ENCODE results near the gene TTC33.
A peak's percentile ranks its signal among the peaks of the same experiment; 100 is the strongest.

Gene TTC33

GRCh38 chr5:40775085-40775845 is 19.5 kb upstream of the TTC33 start:
- Histone ChIP-seq H3K4me1 (peaks cover 3% of the 10 kb centered on the region; the same call in 1 of the 2 replicates), H3K9me3 (no peaks in the 10 kb centered on the region), H3K4me3 (no peak overlapping the region), H3K36me3 (replicated peaks) (peaks cover 41% of the 10 kb centered on the region), H3K27me3 (ENCODE audit: low read depth) (no peaks in the 10 kb centered on the region)
- DNase-seq (ENCODE audit: low spot score in 2 of 2): no peak
- in situ Hi-C loops (cut with MboI; ENCODE audit: low sequenced_read_pairs): no loop called here

- Histone ChIP-seq H3K4me1 (peaks cover 3% of the 10 kb centered on the region; the same call in 1 of the 2 replicates), H3K27me3 (ENCODE audit: low read depth) (no peaks in the 10 kb centered on the region), H3K4me3 (no peak overlapping the region), H3K36me3 (replicated peaks) (peaks cover 41% of the 10 kb centered on the region), H3K9me3 (no peaks in the 10 kb centered on the region)
- DNase-seq (ENCODE audit: low spot score in 2 of 2): no peak
- in situ Hi-C loops (cut with MboI; ENCODE audit: low sequenced_read_pairs): no loop called here
These were observed 18.9 kb upstream of the TTC33 start for GRCh38 chr5:40774623-40775022.

- in situ Hi-C loops (cut with MboI; ENCODE audit: low sequenced_read_pairs): no loop called here
- no peak for DNase-seq (ENCODE audit: low spot score in 2 of 2)
- no peak overlapping the region for H3K4me3 ChIP-seq
These were observed 15.0 kb upstream of the TTC33 start for GRCh38 chr5:40770764-40771163.

DNA sequence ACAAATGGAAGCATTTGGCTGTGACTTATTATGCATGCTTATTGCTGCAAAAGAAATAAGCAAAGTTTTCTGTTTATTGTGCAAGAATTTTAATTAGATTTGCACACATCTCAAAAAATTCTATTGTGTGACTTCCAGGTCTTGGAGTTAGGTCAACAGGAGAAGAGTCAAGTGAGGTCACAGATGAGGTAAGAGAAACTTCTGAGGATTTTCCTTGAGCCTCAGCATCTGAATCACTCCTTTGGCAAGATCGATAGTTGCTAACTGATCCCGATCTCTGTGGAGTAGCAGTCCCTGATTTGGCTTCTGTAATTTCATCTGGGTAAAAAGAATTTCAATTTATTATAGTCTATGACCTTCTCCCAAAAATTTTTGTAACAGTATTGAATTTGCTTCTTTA is 6.9 kb upstream of the TTC33 start:
- H3K9me3 ChIP-seq: no peaks in the 10 kb centered on the region
- H3K27me3 ChIP-seq (ENCODE audit: low read depth): no peaks in the 10 kb centered on the region
- in situ Hi-C loops (cut with MboI; ENCODE audit: low sequenced_read_pairs): no loop called here
- no peaks in the 10 kb centered on the region for H3K4me1 ChIP-seq
- no peak overlapping the region for H3K4me3 ChIP-seq
- peaks cover 35% of the 10 kb centered on the region for H3K36me3 ChIP-seq (replicated peaks)
- DNase-seq (ENCODE audit: low spot score in 2 of 2): no peak

More at GRCh38 chr5:40770764-40771163, 15.0 kb upstream of the TTC33 start:
- peaks cover 3% of the 10 kb centered on the region; the same call in 1 of the 2 replicates for H3K4me1 ChIP-seq
- no peaks in the 10 kb centered on the region for H3K27me3 ChIP-seq (ENCODE audit: low read depth)
- H3K9me3 ChIP-seq: no peaks in the 10 kb centered on the region
- peaks cover 40% of the 10 kb centered on the region for H3K36me3 ChIP-seq (replicated peaks)

DNA sequence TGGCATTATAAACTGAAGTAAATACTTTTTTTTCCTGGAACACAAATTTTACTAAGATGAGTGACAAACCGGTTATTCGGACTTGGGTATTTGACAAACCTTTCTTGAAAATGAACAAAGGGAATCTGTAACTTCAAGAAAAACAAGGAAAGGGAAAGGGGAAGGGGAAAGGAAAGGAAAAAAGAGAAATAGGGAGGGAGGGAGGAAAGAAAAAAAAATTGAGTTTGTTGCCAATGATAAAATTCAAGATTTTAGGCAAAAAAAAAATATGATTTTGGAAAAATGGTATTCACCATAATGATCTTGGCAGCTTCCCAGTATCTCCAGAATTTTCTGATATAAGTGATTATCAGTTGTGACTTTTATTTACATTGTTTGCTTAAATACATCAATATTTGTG is 1.6 kb upstream of the TTC33 start:
- Histone ChIP-seq H3K4me1 (peaks cover 6% of the 10 kb centered on the region; the same call in 1 of the 2 replicates), H3K36me3 (replicated peaks) (peaks cover 9% of the 10 kb centered on the region), H3K27me3 (ENCODE audit: low read depth) (no peaks in the 10 kb centered on the region), H3K4me3 (no peak overlapping the region), H3K9me3 (no peaks in the 10 kb centered on the region)
- in situ Hi-C loops (cut with MboI; ENCODE audit: low sequenced_read_pairs): no loop called here
- DNase-seq (ENCODE audit: low spot score in 2 of 2): no peak

- H3K27me3 ChIP-seq (ENCODE audit: low read depth): no peaks in the 10 kb centered on the region
- DNase-seq (ENCODE audit: low spot score in 2 of 2): peak; percentile 79 to 82
- H3K4me3 ChIP-seq: peak overlapping the region; percentile 91
- in situ Hi-C loops (cut with MboI; ENCODE audit: low sequenced_read_pairs): no loop called here
- peaks cover 7% of the 10 kb centered on the region; the same call in 1 of the 2 replicates for H3K36me3 ChIP-seq (replicated peaks)
- peaks cover 6% of the 10 kb centered on the region; the same call in 1 of the 2 replicates for H3K4me1 ChIP-seq
- no peaks in the 10 kb centered on the region for H3K9me3 ChIP-seq
These were observed 711 bp downstream of the TTC33 start for GRCh38 chr5:40755093-40755406.

- Histone ChIP-seq H3K27me3 (ENCODE audit: low read depth) (no peaks in the 10 kb centered on the region), H3K4me3 (peak overlapping the region; percentile 91), H3K4me1 (peaks cover 6% of the 10 kb centered on the region; the same call in 1 of the 2 replicates), H3K9me3 (no peaks in the 10 kb centered on the region), H3K36me3 (replicated peaks) (peaks cover 7% of the 10 kb centered on the region; the same call in 1 of the 2 replicates)
- DNase-seq (ENCODE audit: low spot score in 2 of 2): no peak
- in situ Hi-C loops (cut with MboI; ENCODE audit: low sequenced_read_pairs): no loop called here
These were observed 1.2 kb downstream of the TTC33 start for GRCh38 chr5:40754381-40755092.

DNA sequence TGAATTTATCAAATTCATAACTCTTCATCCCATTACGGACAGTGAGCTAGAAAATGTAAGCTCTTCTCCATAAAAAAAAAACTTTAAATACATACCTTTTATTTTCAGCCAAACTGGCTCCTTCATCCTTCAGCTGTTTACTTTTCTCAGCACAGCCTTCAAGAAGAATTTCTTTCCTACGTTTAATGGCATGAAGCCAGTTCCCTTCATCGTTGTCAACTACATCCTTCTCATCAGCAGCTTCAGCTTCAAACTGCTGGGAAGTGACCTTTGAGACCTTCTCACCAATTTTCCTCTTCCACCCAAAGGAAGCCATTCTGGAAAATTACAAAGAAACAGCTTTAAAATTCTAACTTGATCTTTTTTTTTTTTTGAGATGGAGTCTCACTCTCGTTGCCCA is 9.1 kb downstream of the TTC33 start:
- H3K27me3 ChIP-seq (ENCODE audit: low read depth): no peaks in the 10 kb centered on the region
- no peak for DNase-seq (ENCODE audit: low spot score in 2 of 2)
- H3K9me3 ChIP-seq: no peaks in the 10 kb centered on the region
- H3K4me1 ChIP-seq: no peaks in the 10 kb centered on the region
- in situ Hi-C loops (cut with MboI; ENCODE audit: low sequenced_read_pairs): no loop called here
- H3K36me3 ChIP-seq (replicated peaks): no peaks in the 10 kb centered on the region
- no peak overlapping the region for H3K4me3 ChIP-seq

GRCh38 chr5:40743771-40744170 is 12.0 kb downstream of the TTC33 start:
- no peaks in the 10 kb centered on the region for H3K4me1 ChIP-seq
- in situ Hi-C loops (cut with MboI; ENCODE audit: low sequenced_read_pairs): no loop called here
- H3K36me3 ChIP-seq (replicated peaks): no peaks in the 10 kb centered on the region
- no peaks in the 10 kb centered on the region for H3K9me3 ChIP-seq
- no peaks in the 10 kb centered on the region for H3K27me3 ChIP-seq (ENCODE audit: low read depth)
- no peak for DNase-seq (ENCODE audit: low spot score in 2 of 2)
- no peak overlapping the region for H3K4me3 ChIP-seq

DNA sequence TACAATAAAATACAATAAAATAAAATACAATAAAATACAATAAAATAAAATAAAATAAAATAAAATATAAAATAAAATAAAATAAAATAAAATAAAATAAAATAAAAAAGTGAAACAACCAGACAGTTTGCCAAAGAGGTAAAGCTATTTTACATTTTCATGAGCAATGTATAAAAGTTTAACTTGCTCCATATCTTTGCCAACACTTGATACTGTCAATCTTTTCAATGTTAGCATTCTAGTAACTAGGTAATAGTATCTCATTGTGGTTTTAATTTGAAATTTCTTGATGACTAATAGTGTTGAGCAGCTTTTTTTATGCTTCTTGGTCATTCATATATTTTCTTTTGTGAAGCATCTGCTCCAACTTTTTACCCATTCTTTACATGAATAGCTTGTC is 17.3 kb downstream of the TTC33 start:
- no peaks in the 10 kb centered on the region for H3K4me1 ChIP-seq
- no peak for DNase-seq (ENCODE audit: low spot score in 2 of 2)
- no peaks in the 10 kb centered on the region for H3K27me3 ChIP-seq (ENCODE audit: low read depth)
- no peak overlapping the region for H3K4me3 ChIP-seq
- no peaks in the 10 kb centered on the region for H3K9me3 ChIP-seq
- in situ Hi-C loops (cut with MboI; ENCODE audit: low sequenced_read_pairs): no loop called here
- H3K36me3 ChIP-seq (replicated peaks): no peaks in the 10 kb centered on the region

GRCh38 chr5:40736103-40736875 is 19.5 kb downstream of the TTC33 start:
- Histone ChIP-seq H3K27me3 (ENCODE audit: low read depth) (no peaks in the 10 kb centered on the region), H3K4me3 (no peak overlapping the region), H3K9me3 (no peaks in the 10 kb centered on the region), H3K4me1 (no peaks in the 10 kb centered on the region), H3K36me3 (replicated peaks) (no peaks in the 10 kb centered on the region)
- DNase-seq (ENCODE audit: low spot score in 2 of 2): peak in 1 of 2 experiments; percentile 52
- in situ Hi-C loops (cut with MboI; ENCODE audit: low sequenced_read_pairs): no loop called here

DNA sequence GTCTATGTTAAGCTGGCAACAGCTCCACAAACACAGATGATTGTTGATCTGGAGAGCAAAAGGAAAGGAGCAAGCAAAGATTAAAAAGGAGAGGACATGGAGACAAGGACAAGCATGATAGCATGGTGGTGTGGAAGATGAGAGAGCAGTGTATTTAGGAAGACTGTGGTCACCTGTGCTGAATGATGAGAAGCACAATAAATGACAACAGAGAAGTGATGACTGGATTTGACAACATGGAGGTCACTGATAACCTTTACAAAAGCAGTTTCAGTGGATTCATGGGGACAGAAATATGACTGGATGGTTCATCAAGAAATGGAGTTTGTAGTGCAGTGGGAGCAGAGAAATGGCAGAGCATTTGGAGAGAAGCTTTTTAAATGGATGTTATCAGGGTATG is 20.2 kb downstream of the TTC33 start:
- in situ Hi-C loops (cut with MboI; ENCODE audit: low sequenced_read_pairs): no loop called here
- no peak for DNase-seq (ENCODE audit: low spot score in 2 of 2)

DNA sequence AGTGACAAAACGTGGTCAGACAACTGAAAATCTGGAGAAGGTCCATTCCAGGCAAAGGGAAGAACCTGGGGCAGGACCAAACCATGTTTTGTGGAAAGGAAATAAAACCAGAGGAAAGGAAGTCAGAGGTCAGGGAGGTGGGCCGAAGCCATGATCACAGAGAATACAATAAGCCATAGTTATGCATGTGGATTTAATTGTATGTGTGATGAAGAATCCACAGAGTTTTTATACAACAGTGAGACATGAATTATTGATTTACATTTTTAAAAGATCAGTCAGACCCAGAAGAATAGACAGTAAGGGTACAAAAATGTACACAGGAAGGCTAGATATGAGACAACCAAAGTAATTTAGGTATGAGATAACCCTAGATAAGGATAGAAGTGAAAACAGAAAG is 20.8 kb downstream of the TTC33 start:
- in situ Hi-C loops (cut with MboI; ENCODE audit: low sequenced_read_pairs): no loop called here
- no peak for DNase-seq (ENCODE audit: low spot score in 2 of 2)
- H3K9me3 ChIP-seq: no peaks in the 10 kb centered on the region
- no peaks in the 10 kb centered on the region for H3K27me3 ChIP-seq (ENCODE audit: low read depth)
- no peak overlapping the region for H3K4me3 ChIP-seq
- H3K36me3 ChIP-seq (replicated peaks): no peaks in the 10 kb centered on the region
- no peaks in the 10 kb centered on the region for H3K4me1 ChIP-seq

More for the DNA sequence above, 20.2 kb downstream of the TTC33 start:
- Histone ChIP-seq H3K36me3 (replicated peaks) (no peaks in the 10 kb centered on the region), H3K4me1 (no peaks in the 10 kb centered on the region), H3K9me3 (no peaks in the 10 kb centered on the region), H3K27me3 (ENCODE audit: low read depth) (no peaks in the 10 kb centered on the region), H3K4me3 (no peak overlapping the region)
